MM.1S (cell line): ENCODE results near the gene DCUN1D3.

Experiments used
- DNase-seq: peaks from one replicate; pipeline ENCODE4 v3.0.0-alpha.2; 2015
- H2AFZ ChIP-seq: fragments of 300-600 bp; sonication (generic); 2 replicates; pipeline ENCODE4 v1.6.0; 2016; ENCODE audit warnings: antibody characterized with exemption, low read length
- H3F3A ChIP-seq: fragments of 300-600 bp; sonication (generic); 2 replicates; pipeline ENCODE4 v1.6.1; 2016; ENCODE audit warnings: mild to moderate bottlenecking, antibody characterized with exemption, low read length, moderate library complexity, mixed read lengths; ENCODE audit not compliant: insufficient read depth
- H3K27ac ChIP-seq: fragments of 300-600 bp; sonication (generic); 2 replicates; pipeline ENCODE4 v1.5.1; 2016; ENCODE audit warnings: mild to moderate bottlenecking, low read length
- H3K27me3 ChIP-seq: fragments of 300-600 bp; sonication (generic); replicated peaks from 2 replicates; pipeline ENCODE4 v1.6.0; 2016; ENCODE audit warnings: low read length; ENCODE audit not compliant: insufficient read depth
- H3K36me3 ChIP-seq: fragments of 300-600 bp; sonication (generic); replicated peaks from 2 replicates; pipeline ENCODE4 v1.6.1; 2016; ENCODE audit warnings: mild to moderate bottlenecking, low read length, mixed read lengths; ENCODE audit not compliant: insufficient read depth
- H3K4me1 ChIP-seq: fragments of 300-600 bp; sonication (generic); 2 replicates; pipeline ENCODE4 v1.6.1; 2016; ENCODE audit warnings: low read length, mixed read lengths
- H3K4me2 ChIP-seq: fragments of 300-600 bp; sonication (generic); 2 replicates; pipeline ENCODE4 v1.6.0; 2016; ENCODE audit warnings: low read depth, low read length
- H3K4me3 ChIP-seq: fragments of 300-600 bp; sonication (generic); 2 replicates; pipeline ENCODE4 v1.5.1; 2016; ENCODE audit warnings: low read length, mixed read lengths
- H3K79me2 ChIP-seq: fragments of 300-600 bp; sonication (generic); 2 replicates; pipeline ENCODE4 v1.6.1; 2016; ENCODE audit warnings: mixed run types, low read length, mixed read lengths
- H3K9ac ChIP-seq: fragments of 300-600 bp; sonication (generic); 2 replicates; pipeline ENCODE4 v1.6.1; 2016; ENCODE audit warnings: low read length, mixed read lengths
- H3K9me2 ChIP-seq: fragments of 300-600 bp; sonication (generic); replicated peaks from 2 replicates; pipeline ENCODE4 v1.6.1; 2016; ENCODE audit warnings: mild to moderate bottlenecking, low read length, mixed read lengths; ENCODE audit not compliant: insufficient read depth
- H3K9me3 ChIP-seq: fragments of 300-600 bp; sonication (generic); replicated peaks from 2 replicates; pipeline ENCODE4 v1.6.1; 2016; ENCODE audit warnings: mild to moderate bottlenecking, low read length, mixed read lengths; ENCODE audit not compliant: insufficient read depth
- H4K20me1 ChIP-seq: fragments of 300-600 bp; sonication (generic); 2 replicates; pipeline ENCODE4 v1.6.1; 2016; ENCODE audit warnings: mild to moderate bottlenecking, low read length, moderate library complexity, mixed read lengths; ENCODE audit not compliant: insufficient read depth
- CTCF ChIP-seq: fragments of 300-600 bp; sonication (generic); IDR thresholded peaks from 2 replicates; pipeline ENCODE4 v1.5.1; 2016; ENCODE audit warnings: antibody characterized with exemption, low read length, mixed read lengths
- EZH2 ChIP-seq: fragments of 300-600 bp; sonication (generic); optimal IDR thresholded peaks from 2 replicates; pipeline ENCODE3; 2017; ENCODE audit warnings: low read depth, mild to moderate bottlenecking, antibody characterized with exemption, low read length, mixed read lengths
- EZH2phosphoT487 ChIP-seq: fragments of 300-600 bp; sonication (generic); IDR thresholded peaks from 2 replicates; pipeline ENCODE4 v1.6.1; 2018; ENCODE audit warnings: antibody characterized with exemption, low read length

DCUN1D3 gene

GRCh38 chr16:20884240-20884556, 16.0 kb downstream of the DCUN1D3 start:
- Histone ChIP-seq H3K9me2 (no peaks in the 10 kb centered on the region), H3K4me1 (no peaks in the 10 kb centered on the region), H3K36me3 (no peaks in the 10 kb centered on the region), H3F3A (no peaks in the 10 kb centered on the region), H2AFZ (no peak overlapping the region), H3K79me2 (no peaks in the 10 kb centered on the region; the same call in none of the 2 replicates), H3K9ac (no peak overlapping the region), H4K20me1 (no peaks in the 10 kb centered on the region), H3K4me2 (no peak overlapping the region), H3K9me3 (no peaks in the 10 kb centered on the region), H3K27me3 (no peaks in the 10 kb centered on the region), H3K27ac (no peak overlapping the region), H3K4me3 (no peak overlapping the region)
- TF ChIP-seq CTCF, result no peak
- TF ChIP-seq EZH2phosphoT487, result no peak
- no peak for TF ChIP-seq EZH2
- DNase-seq, result no peak

- Histone ChIP-seq H3K4me1 (no peaks in the 10 kb centered on the region), H3K27ac (no peak overlapping the region), H3F3A (no peaks in the 10 kb centered on the region), H3K9me3 (no peaks in the 10 kb centered on the region), H3K9ac (no peak overlapping the region), H4K20me1 (no peaks in the 10 kb centered on the region), H3K36me3 (no peaks in the 10 kb centered on the region), H3K79me2 (no peaks in the 10 kb centered on the region; the same call in none of the 2 replicates), H3K4me3 (no peak overlapping the region), H3K4me2 (no peak overlapping the region), H2AFZ (no peak overlapping the region), H3K27me3 (no peaks in the 10 kb centered on the region), H3K9me2 (no peaks in the 10 kb centered on the region)
- no peak for DNase-seq
- TF ChIP-seq CTCF (no peak), EZH2phosphoT487 (no peak), EZH2 (no peak)
These were observed 16.5 kb downstream of the DCUN1D3 start for GRCh38 chr16:20883554-20884239.

- no peak overlapping the region for H3K9ac ChIP-seq
- H3K36me3 ChIP-seq, result no peaks in the 10 kb centered on the region
- H3K27ac ChIP-seq, result no peak overlapping the region
- H3F3A ChIP-seq, result no peaks in the 10 kb centered on the region
- H2AFZ ChIP-seq, result no peak overlapping the region
- DNase-seq, result no peak
- H3K9me3 ChIP-seq, result no peaks in the 10 kb centered on the region
- peaks cover 4% of the 10 kb centered on the region for H3K79me2 ChIP-seq
- no peaks in the 10 kb centered on the region for H3K27me3 ChIP-seq
- no peaks in the 10 kb centered on the region for H3K9me2 ChIP-seq
- no peaks in the 10 kb centered on the region for H4K20me1 ChIP-seq
- no peak for TF ChIP-seq EZH2phosphoT487
- no peaks in the 10 kb centered on the region for H3K4me1 ChIP-seq
- no peak overlapping the region for H3K4me3 ChIP-seq
- no peak overlapping the region for H3K4me2 ChIP-seq
These were observed 18.7 kb downstream of the DCUN1D3 start for GRCh38 chr16:20881503-20881878.

GRCh38 chr16:20880867-20881502, 19.2 kb downstream of the DCUN1D3 start:
- no peaks in the 10 kb centered on the region for H3K27me3 ChIP-seq
- no peak overlapping the region for H3K4me3 ChIP-seq
- H3K27ac ChIP-seq, result no peak overlapping the region
- H3K4me2 ChIP-seq, result no peak overlapping the region
- DNase-seq, result no peak
- TF ChIP-seq EZH2phosphoT487 (no peak), EZH2 (no peak), CTCF (no peak)
- H3K9ac ChIP-seq, result no peak overlapping the region
- H3K9me3 ChIP-seq, result no peaks in the 10 kb centered on the region
- H2AFZ ChIP-seq, result no peak overlapping the region
- no peaks in the 10 kb centered on the region for H3K9me2 ChIP-seq
- no peaks in the 10 kb centered on the region for H3F3A ChIP-seq
- H3K4me1 ChIP-seq, result no peaks in the 10 kb centered on the region
- peaks cover 8% of the 10 kb centered on the region for H3K79me2 ChIP-seq
- no peaks in the 10 kb centered on the region for H4K20me1 ChIP-seq
- no peaks in the 10 kb centered on the region for H3K36me3 ChIP-seq
